Heart right ventricle (tissue), 16 donors: ENCODE data around the gene TLE7. TPM values are rescaled to one million over a fixed set of nuclear protein-coding genes. Genes with fewer than 3 reads are reported as not detected.

ENCODE experiments used
- ATAC-seq, 8 donors: fragments of 200-7000 bp; cut with Tn5 transposase; one replicate each; pipeline ENCODE4 v1.9.1; 2020; ENCODE audit warnings: mild to moderate bottlenecking in 8 of 8, moderate library complexity in 8 of 8, moderate number of reproducible peaks in 1 of 8
- DNase-seq, 2 donors: peaks; one replicate each; pipeline ENCODE4 v3.0.0-alpha.2; 2020
- H3K27ac ChIP-seq, 10 donors: fragments of 200-600 bp; sonication (generic) in 2 of 10; one replicate each; pipeline versions ENCODE4 v1.5.0 to v1.8.0; 2020 to 2022; ENCODE audit warnings: mild to moderate bottlenecking in 3 of 10
- H3K27me3 ChIP-seq, 7 donors: fragments of 200-600 bp; one replicate each; pipeline ENCODE4 v1.8.0; 2021 to 2022; ENCODE audit warnings: mild to moderate bottlenecking in 2 of 7
- H3K36me3 ChIP-seq, 9 donors: fragments of 200-600 bp; sonication (generic) in 1 of 9; one replicate each; pipeline versions ENCODE4 v1.5.0 to v1.8.0; 2020 to 2022; ENCODE audit warnings: mild to moderate bottlenecking in 2 of 9
- H3K4me1 ChIP-seq, 9 donors: fragments of 200-600 bp; sonication (generic) in 1 of 9; one replicate each; pipeline versions ENCODE4 v1.5.0 to v1.8.0; 2020 to 2022; ENCODE audit warnings: mild to moderate bottlenecking in 4 of 9
- H3K4me3 ChIP-seq, 10 donors: fragments of 200-600 bp; sonication (generic) in 2 of 10; one replicate each; pipeline versions ENCODE4 v1.5.0 to v1.8.0; 2020 to 2022; ENCODE audit warnings: mild to moderate bottlenecking in 7 of 10, moderate library complexity in 2 of 10
- H3K9me3 ChIP-seq, 11 donors: fragments of 200-600 bp in 10 of 11; sonication (generic) in 2 of 11; one replicate each; pipeline versions ENCODE4 v1.5.0 to v1.8.0; 2013 to 2022; ENCODE audit warnings: mild to moderate bottlenecking in 2 of 11, control low read depth in 1 of 11, moderate library complexity in 1 of 11
- CTCF ChIP-seq, 9 donors: fragments of 200-600 bp; sonication (generic) in 2 of 9; IDR thresholded peaks; one replicate each; pipeline versions ENCODE4 v1.5.0 to v1.8.0; 2021 to 2022; ENCODE audit warnings: antibody characterized with exemption in 9 of 9, mild to moderate bottlenecking in 5 of 9, moderate library complexity in 1 of 9
- WGBS, 2 donors: extraction: QIAGEN DNeasy Blood & Tissue Kit; methylation state at CpG; one replicate each; pipeline ENCODE4 v1.1.7; 2013; ENCODE audit warnings: inconsistent platforms in 1 of 2; 5-methylcytosine and 5-hydroxymethylcytosine counted together
- intact Hi-C, 10 donors: fragments of 100-400 bp; cut with DNase I; formaldehyde crosslinking; loops; one replicate each; pipeline versions ENCODE4 v1.11.1 to v1.14.2; 2022
- long read RNA-seq, 3 donors: library from polyadenylated mRNA; unstranded; transcript quantifications; one replicate each; pipeline ENCODE4 v2.0.0, GENCODE V29; 2020 to 2021
- polyA plus RNA-seq, 2 donors: library from polyadenylated mRNA; stranded (reverse); fragments of 200-250 nt; gene quantifications; one replicate each; pipeline ENCODE4 v1.2.3, GENCODE V29; 2013
- total RNA-seq, 10 donors: library from RNA; stranded (reverse); fragmentation: NEBNext Ultra II Directional in 3 of 10; extraction: Animal tissue kit (Norgen Biotek cat#: 25700) in 3 of 10; gene quantifications; one replicate each; pipeline versions ENCODE4 v1.2.1 to v1.2.4, GENCODE V29; 2021 to 2023
- donor health status: Arrhythmogenic right ventricular cardiomyopathy.
- donor health status: ischemic (EF 13 %, LVEDD 7.1; RV severe dilation, severe dysfunction).
- donor health status: healthy with polysubstance abuse.
- donor health status: DM: no; HTN: yes; CAD: no.
- donor health status: DM: no; HTN: no; CAD: no.
- donor health status: ischemic (EF 25% LVEDD 6.9; RV normal size, moderate dysfunction).
- donor health status: ischemic (EF 25% LVEDD 5.7; RV mildly dilated, moderate dysfunction).
- donor health status: healthy.
- donor health status: DM: yes; HTN: yes; CAD: no.
- donor health status: Ischemic cardiomyopathy.
- donor health status: ischemic (EF 35%, LVEDD 5.7; RV mildly dilated, moderate dysfunction).
- donor health status: nonischemic (EF 11% LVEDD 7.7; RV severe dilation, severe dysfunction).
- donor health status: DM: yes; HTN: yes; CAD: no.
- donor health status: PGD.
- donor health status: ischemic (EF 29% LVEDD 5.4; RV normal size, mild dysfunction).
- donor health status: nonischemic (EF 23%, LVEDD 6.1; RV moderate dilation, normal function).

The TLE7 gene
- total RNA-seq (not detected), polyA plus RNA-seq (not detected)
- long read RNA-seq, donor 1 = 0 reads
- long read RNA-seq, donor 2 = 0 reads
- long read RNA-seq, donor 3 = 0 reads

DNA sequence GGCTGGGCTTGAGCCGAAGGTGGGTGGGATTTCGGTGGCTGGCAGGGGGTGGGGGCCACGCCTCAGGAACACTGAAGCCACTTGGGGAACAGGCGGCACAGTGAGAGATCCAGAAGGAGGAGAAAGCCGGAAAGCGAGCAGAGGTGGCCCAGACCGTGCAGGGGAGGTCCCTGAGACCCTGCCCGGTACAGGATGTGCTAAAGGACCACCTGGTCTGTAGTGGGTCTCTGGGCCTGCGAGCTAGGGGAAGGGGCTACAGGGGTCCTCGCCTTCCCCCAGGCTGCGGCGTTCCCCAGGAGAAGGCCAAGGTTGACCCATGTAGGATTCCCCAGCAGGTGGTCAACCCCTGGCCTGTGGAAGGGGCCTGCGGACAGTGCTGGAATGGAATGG lies at the start of gene TLE7:
TLE7 (minus strand) TSS at position 4 of the 390 bp plus-strand sequence. CDS start 8,730 bp downstream, outside the sequence.
- intact Hi-C loops = no loop called here
- H3K9me3 ChIP-seq = peaks cover 0 to 59% (median 28%) of the 10 kb centered on the region in 11 donors

GRCh38 chr16:71491054-71491453 lies 49.2 kb upstream of the TLE7 start:
- Histone ChIP-seq H3K4me3 (no peak overlapping the region), H3K27me3 (peaks cover 0 to 6% (median 0%) of the 10 kb centered on the region in 7 donors), H3K36me3 (no peaks in the 10 kb centered on the region), H3K4me1 (no peaks in the 10 kb centered on the region), H3K9me3 (no peaks in the 10 kb centered on the region), H3K27ac (no peak overlapping the region)
- no peak for DNase-seq
- intact Hi-C loops = loop anchor here in 1 of 10 donors (5.0 kb wide), 1 partner anchor 39 kb away; no protein-coding TSS in a partner anchor
- no peak for ATAC-seq
- no peak for TF ChIP-seq CTCF (IDR thresholded peaks at IDR 0.05)
- WGBS, 2 donors = 47 to 58% methylated on average over 3 of the region's 3 CpGs

More for the DNA sequence above, at the start of gene TLE7:
- 81 to 82% methylated on average over 13 of the region's 13 CpGs for WGBS, 2 donors
- no peak for ATAC-seq
- TF ChIP-seq CTCF (IDR thresholded peaks at IDR 0.05) = no peak
- Histone ChIP-seq H3K36me3 (peaks cover 0 to 8% (median 0%) of the 10 kb centered on the region in 9 donors), H3K27ac (no peak within 1 kb of the TSS), H3K4me1 (no peaks in the 10 kb centered on the region), H3K27me3 (peaks cover 0 to 32% (median 25%) of the 10 kb centered on the region in 7 donors), H3K4me3 (no peak within 1 kb of the TSS)
- DNase-seq = no peak

- Histone ChIP-seq H3K27me3 (peaks cover 0 to 6% (median 0%) of the 10 kb centered on the region in 7 donors), H3K36me3 (no peaks in the 10 kb centered on the region), H3K4me1 (no peaks in the 10 kb centered on the region), H3K9me3 (no peaks in the 10 kb centered on the region), H3K4me3 (no peak overlapping the region), H3K27ac (no peak overlapping the region)
- intact Hi-C loops = loop anchor here in 1 of 10 donors (5.0 kb wide), 1 partner anchor 38 kb away; no protein-coding TSS in a partner anchor
- no peak for DNase-seq
- no peak for TF ChIP-seq CTCF (IDR thresholded peaks at IDR 0.05)
- no peak for ATAC-seq
Observed at GRCh38 chr16:71490361-71490760, 48.5 kb upstream of the TLE7 start.

DNA sequence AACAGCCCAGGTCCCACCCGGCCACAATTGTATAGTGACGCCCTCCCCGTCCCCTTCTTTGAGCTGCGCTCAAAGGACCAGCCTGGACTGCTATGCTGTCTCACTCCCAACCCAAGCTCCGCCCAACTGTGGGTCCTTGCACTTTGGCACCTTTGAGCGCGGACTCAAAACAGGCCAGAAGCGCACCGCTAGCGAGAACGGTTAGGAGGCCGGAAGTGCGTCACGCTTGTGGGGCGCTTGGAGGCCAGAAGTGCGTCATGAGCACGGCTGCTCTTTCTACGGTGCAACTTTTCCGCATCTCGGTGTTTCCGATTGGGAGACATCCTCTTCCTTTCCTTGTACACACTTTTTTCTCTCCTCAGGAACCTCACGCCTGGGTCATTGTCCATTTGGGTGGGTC lies 47.3 kb upstream of the TLE7 start, which contains the start of gene ZNF19:
ZNF19 (minus strand) TSS at position 203 of the 400 bp plus-strand sequence. CDS start 7,210 bp downstream, outside the sequence.
- no peak for TF ChIP-seq CTCF (IDR thresholded peaks at IDR 0.05)
- Histone ChIP-seq H3K9me3 (no peaks in the 10 kb centered on the region), H3K4me1 (peaks cover 0 to 5% (median 0%) of the 10 kb centered on the region in 9 donors), H3K4me3 (no peak within 1 kb of the TSS), H3K27me3 (peaks cover 0 to 4% (median 0%) of the 10 kb centered on the region in 7 donors), H3K27ac (no peak within 1 kb of the TSS), H3K36me3 (no peaks in the 10 kb centered on the region)
- intact Hi-C loops = loop anchor here in 1 of 10 donors (5.0 kb wide), 1 partner anchor 37 kb away; no protein-coding TSS in a partner anchor
- ATAC-seq = no peak
- DNase-seq = no peak
- WGBS, 2 donors = 85 to 86% methylated on average over 22 of the region's 22 CpGs
